Measurements from ENCODE around the gene WDR36. TPM values are rescaled to one million over a fixed set of nuclear protein-coding genes. Genes with fewer than 3 reads are reported as not detected.

The WDR36 gene
- total RNA-seq, 2 experiments from 2014 or later, result 43.5 to 44.1 TPM

GRCh38 chr5:111113678-111114077 is 21.5 kb downstream of the WDR36 start:
- H3K9me3 Mint-ChIP-seq, result no peaks in the 10 kb centered on the region
- DNase-seq, result no peak
- CTCF ChIA-PET, result no interaction called here
- POLR2A ChIA-PET, result no interaction called here
- H3K4me1 Mint-ChIP-seq (ENCODE audit: low read depth), result peaks cover 3% of the 10 kb centered on the region
- intact Hi-C loops (cut with micrococcal nuclease), result no loop called here
- no peak overlapping the region for H3K4me3 Mint-ChIP-seq
- H3K27me3 Mint-ChIP-seq, result no peaks in the 10 kb centered on the region
- no peak overlapping the region for H3K27ac Mint-ChIP-seq
- peaks cover 33% of the 10 kb centered on the region for H3K36me3 Mint-ChIP-seq

GRCh38 chr5:111115229-111115628 is 23.1 kb downstream of the WDR36 start:
- Mint-ChIP-seq H3K27ac (no peak overlapping the region), H3K36me3 (peaks cover 41% of the 10 kb centered on the region), H3K4me3 (no peak overlapping the region), H3K27me3 (no peaks in the 10 kb centered on the region), H3K4me1 (ENCODE audit: low read depth) (peaks cover 10% of the 10 kb centered on the region), H3K9me3 (no peaks in the 10 kb centered on the region)
- intact Hi-C loops (cut with micrococcal nuclease), result no loop called here
- ChIA-PET CTCF (interaction anchor here (0.7 kb wide), 1 partner anchor 31 kb away, joined by 3 read pairs; no protein-coding TSS in a partner anchor), POLR2A (no interaction called here)
- no peak for DNase-seq

- no peaks in the 10 kb centered on the region for H3K9me3 Mint-ChIP-seq
- ChIA-PET POLR2A (no interaction called here), CTCF (interaction anchor here (1.0 kb wide), 1 partner anchor 162 kb away, joined by 3 read pairs; no protein-coding TSS in a partner anchor)
- H3K27ac Mint-ChIP-seq, result no peak overlapping the region
- intact Hi-C loops (cut with micrococcal nuclease), result no loop called here
- no peaks in the 10 kb centered on the region for H3K27me3 Mint-ChIP-seq
- peaks cover 14% of the 10 kb centered on the region for H3K4me1 Mint-ChIP-seq (ENCODE audit: low read depth)
- H3K4me3 Mint-ChIP-seq, result no peak overlapping the region
- DNase-seq, result no peak
- H3K36me3 Mint-ChIP-seq, result peaks cover 46% of the 10 kb centered on the region
Observed at GRCh38 chr5:111116550-111116949, 24.4 kb downstream of the WDR36 start.

- no peaks in the 10 kb centered on the region for H3K9me3 Mint-ChIP-seq
- H3K36me3 Mint-ChIP-seq, result peaks cover 47% of the 10 kb centered on the region
- DNase-seq, result no peak
- POLR2A ChIA-PET, result interaction anchor here (1.0 kb wide), 1 partner anchor 16 kb away, joined by 3 read pairs; no protein-coding TSS in a partner anchor
- CTCF ChIA-PET, result interaction anchor here (1.0 kb wide), 1 partner anchor 161 kb away, joined by 3 read pairs; no protein-coding TSS in a partner anchor
- no peak overlapping the region for H3K4me3 Mint-ChIP-seq
- H3K27me3 Mint-ChIP-seq, result no peaks in the 10 kb centered on the region
- intact Hi-C loops (cut with micrococcal nuclease), result no loop called here
- H3K27ac Mint-ChIP-seq, result no peak overlapping the region
- peaks cover 16% of the 10 kb centered on the region for H3K4me1 Mint-ChIP-seq (ENCODE audit: low read depth)
Observed at GRCh38 chr5:111117136-111117535, 25.0 kb downstream of the WDR36 start.

- DNase-seq, result no peak
- no peak overlapping the region for H3K4me3 Mint-ChIP-seq
- CTCF ChIA-PET, result interaction anchor here (1.1 kb wide), 1 partner anchor 160 kb away, joined by 4 read pairs; no protein-coding TSS in a partner anchor
- POLR2A ChIA-PET, result no interaction called here
- H3K36me3 Mint-ChIP-seq, result peaks cover 42% of the 10 kb centered on the region
- H3K9me3 Mint-ChIP-seq, result no peaks in the 10 kb centered on the region
- no peaks in the 10 kb centered on the region for H3K27me3 Mint-ChIP-seq
- peaks cover 16% of the 10 kb centered on the region for H3K4me1 Mint-ChIP-seq (ENCODE audit: low read depth)
- intact Hi-C loops (cut with micrococcal nuclease), result no loop called here
- no peak overlapping the region for H3K27ac Mint-ChIP-seq
Observed at GRCh38 chr5:111119221-111119620, 27.1 kb downstream of the WDR36 start.

- Mint-ChIP-seq H3K4me3 (no peak overlapping the region), H3K36me3 (peaks cover 43% of the 10 kb centered on the region), H3K27me3 (no peaks in the 10 kb centered on the region), H3K4me1 (ENCODE audit: low read depth) (peaks cover 20% of the 10 kb centered on the region), H3K27ac (no peak overlapping the region), H3K9me3 (no peaks in the 10 kb centered on the region)
- CTCF ChIA-PET, result no interaction called here
- POLR2A ChIA-PET, result no interaction called here
- DNase-seq, result no peak
- intact Hi-C loops (cut with micrococcal nuclease), result no loop called here
Observed at GRCh38 chr5:111119856-111120255, 27.7 kb downstream of the WDR36 start.

- H3K27me3 Mint-ChIP-seq, result no peaks in the 10 kb centered on the region
- no peak overlapping the region for H3K27ac Mint-ChIP-seq
- POLR2A ChIA-PET, result no interaction called here
- intact Hi-C loops (cut with micrococcal nuclease), result no loop called here
- H3K36me3 Mint-ChIP-seq, result peaks cover 42% of the 10 kb centered on the region
- peaks cover 20% of the 10 kb centered on the region for H3K4me1 Mint-ChIP-seq (ENCODE audit: low read depth)
- no peaks in the 10 kb centered on the region for H3K9me3 Mint-ChIP-seq
- CTCF ChIA-PET, result no interaction called here
- no peak overlapping the region for H3K4me3 Mint-ChIP-seq
- DNase-seq, result no peak
Observed at GRCh38 chr5:111120911-111121310, 28.8 kb downstream of the WDR36 start.

GRCh38 chr5:111121926-111122325 is 29.8 kb downstream of the WDR36 start:
- no peaks in the 10 kb centered on the region for H3K9me3 Mint-ChIP-seq
- no peak overlapping the region for H3K4me3 Mint-ChIP-seq
- DNase-seq, result no peak
- H3K27me3 Mint-ChIP-seq, result no peaks in the 10 kb centered on the region
- peaks cover 20% of the 10 kb centered on the region for H3K4me1 Mint-ChIP-seq (ENCODE audit: low read depth)
- CTCF ChIA-PET, result no interaction called here
- intact Hi-C loops (cut with micrococcal nuclease), result no loop called here
- H3K27ac Mint-ChIP-seq, result no peak overlapping the region
- peaks cover 50% of the 10 kb centered on the region for H3K36me3 Mint-ChIP-seq
- POLR2A ChIA-PET, result no interaction called here

- H3K4me3 Mint-ChIP-seq, result no peak overlapping the region
- no peak for DNase-seq
- CTCF ChIA-PET, result no interaction called here
- peaks cover 50% of the 10 kb centered on the region for H3K36me3 Mint-ChIP-seq
- no peaks in the 10 kb centered on the region for H3K27me3 Mint-ChIP-seq
- H3K27ac Mint-ChIP-seq, result no peak overlapping the region
- no peaks in the 10 kb centered on the region for H3K9me3 Mint-ChIP-seq
- POLR2A ChIA-PET, result no interaction called here
- intact Hi-C loops (cut with micrococcal nuclease), result no loop called here
- H3K4me1 Mint-ChIP-seq (ENCODE audit: low read depth), result peaks cover 17% of the 10 kb centered on the region
Observed at GRCh38 chr5:111122398-111122797, 30.2 kb downstream of the WDR36 start.

- CTCF ChIA-PET, result no interaction called here
- POLR2A ChIA-PET, result no interaction called here
- Mint-ChIP-seq H3K9me3 (no peaks in the 10 kb centered on the region), H3K27ac (no peak overlapping the region), H3K4me1 (ENCODE audit: low read depth) (peaks cover 10% of the 10 kb centered on the region), H3K27me3 (no peaks in the 10 kb centered on the region), H3K4me3 (no peak overlapping the region), H3K36me3 (peaks cover 50% of the 10 kb centered on the region)
- intact Hi-C loops (cut with micrococcal nuclease), result no loop called here
- no peak for DNase-seq
Observed at GRCh38 chr5:111124793-111125192, 32.6 kb downstream of the WDR36 start.

- POLR2A ChIA-PET, result no interaction called here
- Mint-ChIP-seq H3K9me3 (no peaks in the 10 kb centered on the region), H3K36me3 (peaks cover 40% of the 10 kb centered on the region), H3K4me3 (no peak overlapping the region), H3K27me3 (no peaks in the 10 kb centered on the region), H3K4me1 (ENCODE audit: low read depth) (peaks cover 7% of the 10 kb centered on the region), H3K27ac (no peak overlapping the region)
- DNase-seq, result no peak
- CTCF ChIA-PET, result no interaction called here
- intact Hi-C loops (cut with micrococcal nuclease), result no loop called here
Observed at GRCh38 chr5:111126896-111127295, 34.7 kb downstream of the WDR36 start.

GRCh38 chr5:111127453-111128195 is 35.5 kb downstream of the WDR36 start:
- ChIA-PET POLR2A (no interaction called here), CTCF (no interaction called here)
- no peak overlapping the region for H3K4me3 Mint-ChIP-seq
- no peaks in the 10 kb centered on the region for H3K27me3 Mint-ChIP-seq
- H3K4me1 Mint-ChIP-seq (ENCODE audit: low read depth), result peaks cover 7% of the 10 kb centered on the region
- H3K27ac Mint-ChIP-seq, result no peak overlapping the region
- no peak for DNase-seq
- no peaks in the 10 kb centered on the region for H3K9me3 Mint-ChIP-seq
- intact Hi-C loops (cut with micrococcal nuclease), result no loop called here
- H3K36me3 Mint-ChIP-seq, result peaks cover 37% of the 10 kb centered on the region

GRCh38 chr5:111129938-111130337 is 37.8 kb downstream of the WDR36 start:
- no peaks in the 10 kb centered on the region for H3K9me3 Mint-ChIP-seq
- DNase-seq, result no peak
- no peak overlapping the region for H3K4me3 Mint-ChIP-seq
- no peak overlapping the region for H3K27ac Mint-ChIP-seq
- intact Hi-C loops (cut with micrococcal nuclease), result no loop called here
- H3K36me3 Mint-ChIP-seq, result peaks cover 28% of the 10 kb centered on the region
- ChIA-PET POLR2A (no interaction called here), CTCF (interaction anchor here (0.6 kb wide), 1 partner anchor 212 kb away, joined by 3 read pairs; no protein-coding TSS in a partner anchor)
- H3K4me1 Mint-ChIP-seq (ENCODE audit: low read depth), result peaks cover 3% of the 10 kb centered on the region
- H3K27me3 Mint-ChIP-seq, result no peaks in the 10 kb centered on the region
